ENCODE measurements around the gene OTOP3.

OTOP3 gene

GRCh38 chr17:74928786-74929185 lies 6.9 kb upstream of the OTOP3 start:
- TF ChIP-seq TCF4 (CRISPR knock-in tag; IDR thresholded peaks at IDR 0.05; ENCODE audit: borderline replicate concordance): no peak
- no peak for TF ChIP-seq GLIS3 (CRISPR knock-in tag; IDR thresholded peaks at IDR 0.05)
- no peak for TF ChIP-seq ZNF565 (CRISPR knock-in tag; conservative IDR thresholded peaks at IDR 0.05; ENCODE audit: low read depth)
- no peak for TF ChIP-seq ZFP30 (CRISPR knock-in tag; IDR thresholded peaks at IDR 0.05)
- no peak for TF ChIP-seq OSR1 (CRISPR knock-in tag; IDR thresholded peaks at IDR 0.05)
- TF ChIP-seq ZNF70 (CRISPR knock-in tag; IDR thresholded peaks at IDR 0.05): no peak
- no peak for TF ChIP-seq TSHZ2 (CRISPR knock-in tag; IDR thresholded peaks at IDR 0.05)
- TF ChIP-seq ISL1 (CRISPR knock-in tag; IDR thresholded peaks at IDR 0.05): no peak
- TF ChIP-seq ZNF8 (CRISPR knock-in tag; IDR thresholded peaks at IDR 0.05): no peak
- TF ChIP-seq TOX (CRISPR knock-in tag; IDR thresholded peaks at IDR 0.05; ENCODE audit: borderline replicate concordance): no peak
- ATAC-seq: no peak

- TF ChIP-seq ISL1 (CRISPR knock-in tag; IDR thresholded peaks at IDR 0.05) (no peak), ARNTL (CRISPR knock-in tag; IDR thresholded peaks at IDR 0.05; ENCODE audit: borderline replicate concordance, low read depth) (no peak), CSDC2 (CRISPR knock-in tag; IDR thresholded peaks at IDR 0.05) (no peak), ZNF8 (CRISPR knock-in tag; IDR thresholded peaks at IDR 0.05) (no peak), ZC3H10 (CRISPR knock-in tag; IDR thresholded peaks at IDR 0.05) (no peak), TOX (CRISPR knock-in tag; IDR thresholded peaks at IDR 0.05; ENCODE audit: borderline replicate concordance) (no peak), ZFP3 (CRISPR knock-in tag; IDR thresholded peaks at IDR 0.05) (no peak), TCF4 (CRISPR knock-in tag; IDR thresholded peaks at IDR 0.05; ENCODE audit: borderline replicate concordance) (no peak)
- TF ChIP-seq, protein P1, sequence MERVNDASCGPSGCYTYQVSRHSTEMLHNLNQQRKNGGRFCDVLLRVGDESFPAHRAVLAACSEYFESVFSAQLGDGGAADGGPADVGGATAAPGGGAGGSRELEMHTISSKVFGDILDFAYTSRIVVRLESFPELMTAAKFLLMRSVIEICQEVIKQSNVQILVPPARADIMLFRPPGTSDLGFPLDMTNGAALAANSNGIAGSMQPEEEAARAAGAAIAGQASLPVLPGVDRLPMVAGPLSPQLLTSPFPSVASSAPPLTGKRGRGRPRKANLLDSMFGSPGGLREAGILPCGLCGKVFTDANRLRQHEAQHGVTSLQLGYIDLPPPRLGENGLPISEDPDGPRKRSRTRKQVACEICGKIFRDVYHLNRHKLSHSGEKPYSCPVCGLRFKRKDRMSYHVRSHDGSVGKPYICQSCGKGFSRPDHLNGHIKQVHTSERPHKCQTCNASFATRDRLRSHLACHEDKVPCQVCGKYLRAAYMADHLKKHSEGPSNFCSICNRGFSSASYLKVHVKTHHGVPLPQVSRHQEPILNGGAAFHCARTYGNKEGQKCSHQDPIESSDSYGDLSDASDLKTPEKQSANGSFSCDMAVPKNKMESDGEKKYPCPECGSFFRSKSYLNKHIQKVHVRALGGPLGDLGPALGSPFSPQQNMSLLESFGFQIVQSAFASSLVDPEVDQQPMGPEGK (CRISPR knock-in tag; IDR thresholded peaks at IDR 0.05; ENCODE audit: borderline replicate concordance): no peak
- ATAC-seq: no peak
Observed at GRCh38 chr17:74930535-74931036, 5.1 kb upstream of the OTOP3 start.

GRCh38 chr17:74935048-74935447 lies 650 bp upstream of the OTOP3 start:
- ATAC-seq: no peak
- TF ChIP-seq ESRRG (CRISPR knock-in tag; IDR thresholded peaks at IDR 0.05) (no peak), TCF4 (CRISPR knock-in tag; IDR thresholded peaks at IDR 0.05; ENCODE audit: borderline replicate concordance) (no peak), CSDC2 (CRISPR knock-in tag; IDR thresholded peaks at IDR 0.05) (no peak), RARB (CRISPR knock-in tag; IDR thresholded peaks at IDR 0.05) (no peak), ZC3H10 (CRISPR knock-in tag; IDR thresholded peaks at IDR 0.05) (no peak), BACH2 (CRISPR knock-in tag; IDR thresholded peaks at IDR 0.05; ENCODE audit: borderline replicate concordance) (no peak), ZFP30 (CRISPR knock-in tag; IDR thresholded peaks at IDR 0.05) (no peak), CREB5 (CRISPR knock-in tag; IDR thresholded peaks at IDR 0.05; ENCODE audit: low read depth) (no peak), PPARA (CRISPR knock-in tag; IDR thresholded peaks at IDR 0.05; ENCODE audit: borderline replicate concordance) (no peak), ISL1 (CRISPR knock-in tag; IDR thresholded peaks at IDR 0.05) (no peak), ZNF565 (CRISPR knock-in tag; conservative IDR thresholded peaks at IDR 0.05; ENCODE audit: low read depth) (no peak), ZNF8 (CRISPR knock-in tag; IDR thresholded peaks at IDR 0.05) (no peak), GLIS3 (CRISPR knock-in tag; IDR thresholded peaks at IDR 0.05) (no peak), ZNF70 (CRISPR knock-in tag; IDR thresholded peaks at IDR 0.05) (no peak), SNAI2 (CRISPR knock-in tag; IDR thresholded peaks at IDR 0.05) (no peak), TSHZ2 (CRISPR knock-in tag; IDR thresholded peaks at IDR 0.05) (no peak), TOX (CRISPR knock-in tag; IDR thresholded peaks at IDR 0.05; ENCODE audit: borderline replicate concordance) (no peak)
- TF ChIP-seq, protein P2, sequence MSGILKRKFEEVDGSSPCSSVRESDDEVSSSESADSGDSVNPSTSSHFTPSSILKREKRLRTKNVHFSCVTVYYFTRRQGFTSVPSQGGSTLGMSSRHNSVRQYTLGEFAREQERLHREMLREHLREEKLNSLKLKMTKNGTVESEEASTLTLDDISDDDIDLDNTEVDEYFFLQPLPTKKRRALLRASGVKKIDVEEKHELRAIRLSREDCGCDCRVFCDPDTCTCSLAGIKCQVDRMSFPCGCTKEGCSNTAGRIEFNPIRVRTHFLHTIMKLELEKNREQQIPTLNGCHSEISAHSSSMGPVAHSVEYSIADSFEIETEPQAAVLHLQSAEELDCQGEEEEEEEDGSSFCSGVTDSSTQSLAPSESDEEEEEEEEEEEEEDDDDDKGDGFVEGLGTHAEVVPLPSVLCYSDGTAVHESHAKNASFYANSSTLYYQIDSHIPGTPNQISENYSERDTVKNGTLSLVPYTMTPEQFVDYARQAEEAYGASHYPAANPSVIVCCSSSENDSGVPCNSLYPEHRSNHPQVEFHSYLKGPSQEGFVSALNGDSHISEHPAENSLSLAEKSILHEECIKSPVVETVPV (CRISPR knock-in tag; IDR thresholded peaks at IDR 0.05): no peak
- TF ChIP-seq, protein P1 (CRISPR knock-in tag; IDR thresholded peaks at IDR 0.05; ENCODE audit: borderline replicate concordance): no peak
- TF ChIP-seq, protein P3, sequence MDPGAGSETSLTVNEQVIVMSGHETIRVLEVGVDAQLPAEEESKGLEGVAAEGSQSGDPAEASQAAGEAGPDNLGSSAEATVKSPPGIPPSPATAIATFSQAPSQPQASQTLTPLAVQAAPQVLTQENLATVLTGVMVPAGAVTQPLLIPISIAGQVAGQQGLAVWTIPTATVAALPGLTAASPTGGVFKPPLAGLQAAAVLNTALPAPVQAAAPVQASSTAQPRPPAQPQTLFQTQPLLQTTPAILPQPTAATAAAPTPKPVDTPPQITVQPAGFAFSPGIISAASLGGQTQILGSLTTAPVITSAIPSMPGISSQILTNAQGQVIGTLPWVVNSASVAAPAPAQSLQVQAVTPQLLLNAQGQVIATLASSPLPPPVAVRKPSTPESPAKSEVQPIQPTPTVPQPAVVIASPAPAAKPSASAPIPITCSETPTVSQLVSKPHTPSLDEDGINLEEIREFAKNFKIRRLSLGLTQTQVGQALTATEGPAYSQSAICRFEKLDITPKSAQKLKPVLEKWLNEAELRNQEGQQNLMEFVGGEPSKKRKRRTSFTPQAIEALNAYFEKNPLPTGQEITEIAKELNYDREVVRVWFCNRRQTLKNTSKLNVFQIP (CRISPR knock-in tag; IDR thresholded peaks at IDR 0.05; ENCODE audit: borderline replicate concordance, low read depth): no peak
